Measurements from ENCODE around the gene NUP88. TPM values are rescaled to one million over a fixed set of nuclear protein-coding genes. Genes with fewer than 3 reads are reported as not detected.
"Not testable (repeated sequence)": the region's sequence is repeated elsewhere in the genome, so short reads cannot be mapped to it uniquely, and the experiment has no call there.

The NUP88 gene
- total and polyA plus RNA-seq, 2 experiments from 2014 or later = 50.8 to 65.2 TPM

GRCh38 chr17:5438716-5439445, 19.4 kb upstream of the NUP88 start, which contains the start of gene C1QBP:
TSS of gene C1QBP (minus strand) at chr17:5439155. CDS start at chr17:5439073, 82 bp downstream.
- Histone ChIP-seq H3K27ac (peak within 1 kb of the TSS; percentile 67), H4K20me1 (ENCODE audit: insufficient read depth, poor library complexity, severe bottlenecking) (no peaks in the 10 kb centered on the region), H2AFZ (peak within 1 kb of the TSS; percentile 57), H3K4me3 (peak within 1 kb of the TSS; percentile 84), H3K9me3 (ENCODE audit: low read depth) (no peaks in the 10 kb centered on the region), H3K79me2 (peaks cover 39% of the 10 kb centered on the region), H3K4me1 (ENCODE audit: insufficient read depth) (peaks cover 6% of the 10 kb centered on the region), H3K4me2 (peak within 1 kb of the TSS; percentile 78), H3K27me3 (no peaks in the 10 kb centered on the region), H3K36me3 (replicated peaks; ENCODE audit: insufficient read depth, low read depth) (peaks cover 3% of the 10 kb centered on the region), H3K9me2 (replicated peaks; ENCODE audit: insufficient read depth) (no peaks in the 10 kb centered on the region)
- TF ChIP-seq EZH2phosphoT487 (IDR thresholded peaks at IDR 0.05; ENCODE audit: low read depth, severe bottlenecking, unreplicated experiment) (no peak), EZH2 (IDR thresholded peaks at IDR 0.05; ENCODE audit: borderline replicate concordance) (no peak), CTCF (IDR thresholded peaks at IDR 0.05; ENCODE audit: poor library complexity) (peak; percentile 99)
- DNase-seq (ENCODE audit: low spot score) = peak; percentile 96
- 1% methylated on average over 64 of the region's 75 CpGs for WGBS (ENCODE audit: low lambda C conversion rate, missing lambda C conversion rate)

GRCh38 chr17:5437721-5438317, 18.4 kb upstream of the NUP88 start:
- H3K4me3 ChIP-seq = peak overlapping the region; percentile 84
- no peaks in the 10 kb centered on the region for H3K9me3 ChIP-seq (ENCODE audit: low read depth)
- H3K4me1 ChIP-seq (ENCODE audit: insufficient read depth) = peaks cover 6% of the 10 kb centered on the region
- H3K27me3 ChIP-seq = no peaks in the 10 kb centered on the region
- peaks cover 3% of the 10 kb centered on the region for H3K36me3 ChIP-seq (replicated peaks; ENCODE audit: insufficient read depth, low read depth)
- peak overlapping the region; percentile 62 for H3K27ac ChIP-seq
- H3K9me2 ChIP-seq (replicated peaks; ENCODE audit: insufficient read depth) = no peaks in the 10 kb centered on the region
- WGBS (ENCODE audit: low lambda C conversion rate, missing lambda C conversion rate) = 66% methylated on average over 5 of the region's 5 CpGs
- DNase-seq (ENCODE audit: low spot score) = no peak
- H2AFZ ChIP-seq = peak overlapping the region; percentile 57
- TF ChIP-seq EZH2 (IDR thresholded peaks at IDR 0.05; ENCODE audit: borderline replicate concordance) = no peak
- no peak for TF ChIP-seq CTCF (IDR thresholded peaks at IDR 0.05; ENCODE audit: poor library complexity)
- TF ChIP-seq EZH2phosphoT487 (IDR thresholded peaks at IDR 0.05; ENCODE audit: low read depth, severe bottlenecking, unreplicated experiment) = no peak
- no peaks in the 10 kb centered on the region for H4K20me1 ChIP-seq (ENCODE audit: insufficient read depth, poor library complexity, severe bottlenecking)
- peak overlapping the region; percentile 78 for H3K4me2 ChIP-seq
- H3K79me2 ChIP-seq = peaks cover 39% of the 10 kb centered on the region

GRCh38 chr17:5435781-5436315, 16.4 kb upstream of the NUP88 start:
- 92% methylated on average over 12 of the region's 12 CpGs for WGBS (ENCODE audit: low lambda C conversion rate, missing lambda C conversion rate)
- not testable (repeated sequence) for H3K27me3 ChIP-seq; H4K20me1 ChIP-seq (ENCODE audit: insufficient read depth, poor library complexity, severe bottlenecking); DNase-seq (ENCODE audit: low spot score); H3K27ac ChIP-seq; H3K4me3 ChIP-seq; H3K4me2 ChIP-seq; H2AFZ ChIP-seq; H3K9me3 ChIP-seq (ENCODE audit: low read depth); H3K9me2 ChIP-seq (replicated peaks; ENCODE audit: insufficient read depth); H3K4me1 ChIP-seq (ENCODE audit: insufficient read depth); H3K36me3 ChIP-seq (replicated peaks; ENCODE audit: insufficient read depth, low read depth)
- peaks cover 39% of the 10 kb centered on the region for H3K79me2 ChIP-seq

- 90% methylated on average over 2 of the region's 2 CpGs for WGBS (ENCODE audit: low lambda C conversion rate, missing lambda C conversion rate)
- H3K27ac ChIP-seq = no peak overlapping the region
Measured at GRCh38 chr17:5434984-5435383, 15.5 kb upstream of the NUP88 start.

More at GRCh38 chr17:5434984-5435383, 15.5 kb upstream of the NUP88 start:
- Histone ChIP-seq H3K9me3 (ENCODE audit: low read depth) (no peaks in the 10 kb centered on the region), H2AFZ (no peak overlapping the region), H3K4me2 (no peak overlapping the region), H4K20me1 (ENCODE audit: insufficient read depth, poor library complexity, severe bottlenecking) (no peaks in the 10 kb centered on the region), H3K4me1 (ENCODE audit: insufficient read depth) (peaks cover 6% of the 10 kb centered on the region), H3K4me3 (no peak overlapping the region), H3K27me3 (no peaks in the 10 kb centered on the region), H3K9me2 (replicated peaks; ENCODE audit: insufficient read depth) (no peaks in the 10 kb centered on the region), H3K79me2 (peaks cover 39% of the 10 kb centered on the region), H3K36me3 (replicated peaks; ENCODE audit: insufficient read depth, low read depth) (peaks cover 3% of the 10 kb centered on the region)
- no peak for TF ChIP-seq CTCF (IDR thresholded peaks at IDR 0.05; ENCODE audit: poor library complexity)
- no peak for TF ChIP-seq EZH2 (IDR thresholded peaks at IDR 0.05; ENCODE audit: borderline replicate concordance)
- TF ChIP-seq EZH2phosphoT487 (IDR thresholded peaks at IDR 0.05; ENCODE audit: low read depth, severe bottlenecking, unreplicated experiment) = no peak
- no peak for DNase-seq (ENCODE audit: low spot score)

Measured in hepatocyte (in vitro differentiated cells).